Measurements from ENCODE around the gene MFNG.

Gene MFNG

DNA sequence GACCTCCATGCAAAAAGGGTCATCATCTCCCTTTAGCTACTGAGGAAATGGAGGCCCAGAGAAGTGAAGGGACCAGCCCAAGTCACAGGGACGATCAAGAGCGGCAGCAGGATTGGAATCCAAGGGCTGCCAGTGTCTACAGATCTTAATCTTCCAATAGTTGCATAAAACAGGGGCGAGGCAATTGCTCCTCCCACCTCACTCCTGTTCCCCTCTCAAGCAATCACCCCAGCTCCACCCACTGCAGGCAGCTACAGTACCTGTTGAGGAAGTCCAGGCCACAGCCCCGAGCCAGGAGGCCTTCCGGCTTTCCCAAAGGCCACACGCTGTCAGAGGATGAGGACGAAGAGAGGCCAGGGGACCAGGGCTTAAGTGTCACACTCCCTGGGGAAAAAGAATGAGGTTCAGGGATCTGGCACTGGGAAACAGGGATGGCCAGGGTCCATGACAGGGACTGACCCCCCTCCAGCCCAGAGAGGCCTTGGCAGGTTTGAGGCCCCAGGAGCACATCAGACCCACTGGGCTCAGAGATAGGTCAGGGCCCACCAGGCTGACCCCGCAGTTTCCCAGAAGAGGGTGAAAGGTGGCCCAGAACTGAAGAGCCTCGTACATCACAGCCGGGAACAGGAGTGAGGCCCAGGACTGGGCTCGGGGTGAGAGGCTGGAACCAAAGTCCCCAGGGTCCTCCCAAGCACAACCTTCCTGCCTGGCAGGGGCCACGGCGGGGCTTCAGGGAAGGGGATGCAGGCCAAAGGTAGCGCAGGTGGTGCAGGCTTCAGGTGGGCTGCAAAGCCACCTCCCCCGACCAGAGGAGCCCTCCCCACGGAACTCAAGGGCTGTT lies 16.4 kb upstream of the MFNG start:
- H3K27ac ChIP-seq (ENCODE audit: low read length): no peak overlapping the region
- H3K9me3 ChIP-seq (ENCODE audit: control insufficient read depth in 2 of 2, low read length in 2 of 2): no peaks in the 10 kb centered on the region
- H3K4me1 ChIP-seq (ENCODE audit: control insufficient read depth, insufficient read depth, low read length): peaks cover 6% of the 10 kb centered on the region
- H3K4me3 ChIP-seq (ENCODE audit: low read length in 2 of 2): no peak overlapping the region
- no peak overlapping the region for H3K9ac ChIP-seq (ENCODE audit: low read length in 2 of 2)
- peaks cover 13 to 20% of the 10 kb centered on the region in 2 donors for H3K27me3 ChIP-seq (ENCODE audit: control insufficient read depth in 1 of 2, insufficient read depth in 2 of 2, low read length in 2 of 2)
- H3K36me3 ChIP-seq (ENCODE audit: control insufficient read depth in 2 of 2, insufficient read depth in 2 of 2, low read length in 2 of 2): no peaks in the 10 kb centered on the region

DNA sequence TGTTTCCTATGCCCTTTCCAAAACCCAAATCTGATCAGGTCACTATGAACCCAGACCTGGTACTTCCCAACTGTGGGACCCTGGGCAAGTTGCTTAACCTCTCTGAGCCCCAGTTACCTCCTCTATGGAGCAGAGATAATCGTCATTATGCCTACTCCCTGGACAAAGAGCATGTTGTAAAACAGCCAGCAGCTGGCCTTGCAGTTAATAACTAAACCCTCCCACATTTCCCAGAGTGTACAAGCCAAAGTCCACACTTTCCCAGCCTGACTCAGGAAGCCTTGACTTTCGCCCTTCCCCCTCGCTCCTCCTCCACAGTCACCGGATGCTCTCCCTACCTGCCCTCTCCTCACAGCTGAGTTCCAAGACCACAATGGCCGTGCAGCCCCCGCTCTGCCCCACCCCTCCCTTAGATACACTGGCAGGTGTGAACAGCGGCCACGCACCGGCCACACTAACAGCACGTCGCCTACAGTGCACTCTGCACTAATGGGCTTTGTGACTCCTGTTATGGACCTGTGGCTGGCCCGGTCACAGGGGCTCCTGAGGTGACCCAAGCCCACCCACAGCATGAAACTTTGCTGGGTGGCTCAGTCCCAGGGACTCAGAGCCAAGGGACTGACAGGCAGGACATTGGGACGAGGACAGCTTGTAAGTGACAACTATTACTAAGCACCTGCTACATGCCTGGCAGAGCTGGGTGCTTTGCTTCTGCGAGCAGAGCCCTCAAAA lies 15.6 kb upstream of the MFNG start:
- Histone ChIP-seq H3K27ac (ENCODE audit: low read length) (no peak overlapping the region), H3K9ac (ENCODE audit: low read length in 2 of 2) (no peak overlapping the region), H3K36me3 (ENCODE audit: control insufficient read depth in 2 of 2, insufficient read depth in 2 of 2, low read length in 2 of 2) (no peaks in the 10 kb centered on the region), H3K4me3 (ENCODE audit: low read length in 2 of 2) (no peak overlapping the region), H3K4me1 (ENCODE audit: control insufficient read depth, insufficient read depth, low read length) (peaks cover 6% of the 10 kb centered on the region), H3K9me3 (ENCODE audit: control insufficient read depth in 2 of 2, low read length in 2 of 2) (no peaks in the 10 kb centered on the region), H3K27me3 (ENCODE audit: control insufficient read depth in 1 of 2, insufficient read depth in 2 of 2, low read length in 2 of 2) (peaks cover 18% of the 10 kb centered on the region in 2 donors)

DNA sequence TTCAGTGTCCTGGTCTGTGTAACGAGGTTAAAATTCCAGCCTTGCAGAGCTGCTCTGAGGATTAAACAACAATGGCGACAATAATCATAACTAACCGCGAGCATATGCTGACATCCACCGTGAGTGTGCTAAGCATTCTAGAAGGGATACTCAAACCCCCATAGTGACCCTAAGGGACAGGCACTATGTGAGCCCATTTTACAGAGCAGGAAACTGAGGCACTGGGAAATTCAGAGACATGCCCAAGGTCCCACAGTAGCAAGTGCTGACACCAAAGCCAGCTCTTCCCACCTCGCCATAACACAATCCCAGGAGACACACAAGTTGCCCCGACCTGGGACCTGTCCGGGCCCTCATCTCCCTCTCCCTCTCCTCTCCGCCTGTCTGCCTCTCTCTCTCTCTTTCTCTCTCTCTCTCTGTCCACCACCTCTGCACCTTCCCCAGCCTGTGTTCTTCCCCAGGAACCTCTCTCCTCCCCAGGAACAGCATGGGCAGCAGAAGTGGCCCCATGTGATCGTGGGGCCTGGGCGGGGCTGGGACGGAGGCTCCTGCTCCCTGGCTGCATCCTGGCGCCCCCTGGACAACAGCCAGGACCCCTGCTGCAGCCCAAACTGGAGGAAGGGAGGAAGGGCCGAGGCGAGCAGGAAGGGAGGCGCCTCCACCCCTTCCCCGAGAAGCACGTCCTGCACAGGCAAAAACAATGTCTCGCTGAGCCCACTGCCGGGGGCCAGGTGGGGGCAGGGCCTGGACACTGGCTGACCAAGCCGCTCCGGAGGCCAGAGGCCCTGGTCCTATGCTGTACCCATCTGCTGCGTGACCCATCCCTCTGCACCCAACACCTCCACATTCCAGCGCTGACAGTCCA lies 14.8 kb upstream of the MFNG start:
- no peaks in the 10 kb centered on the region for H3K9me3 ChIP-seq (ENCODE audit: control insufficient read depth in 2 of 2, low read length in 2 of 2)
- no peak overlapping the region for H3K9ac ChIP-seq (ENCODE audit: low read length in 2 of 2)
- no peak overlapping the region for H3K27ac ChIP-seq (ENCODE audit: low read length)
- peaks cover 6% of the 10 kb centered on the region for H3K4me1 ChIP-seq (ENCODE audit: control insufficient read depth, insufficient read depth, low read length)
- H3K27me3 ChIP-seq (ENCODE audit: control insufficient read depth in 1 of 2, insufficient read depth in 2 of 2, low read length in 2 of 2): peaks cover 18 to 22% of the 10 kb centered on the region in 2 donors
- H3K4me3 ChIP-seq (ENCODE audit: low read length in 2 of 2): no peak overlapping the region
- no peaks in the 10 kb centered on the region for H3K36me3 ChIP-seq (ENCODE audit: control insufficient read depth in 2 of 2, insufficient read depth in 2 of 2, low read length in 2 of 2)

DNA sequence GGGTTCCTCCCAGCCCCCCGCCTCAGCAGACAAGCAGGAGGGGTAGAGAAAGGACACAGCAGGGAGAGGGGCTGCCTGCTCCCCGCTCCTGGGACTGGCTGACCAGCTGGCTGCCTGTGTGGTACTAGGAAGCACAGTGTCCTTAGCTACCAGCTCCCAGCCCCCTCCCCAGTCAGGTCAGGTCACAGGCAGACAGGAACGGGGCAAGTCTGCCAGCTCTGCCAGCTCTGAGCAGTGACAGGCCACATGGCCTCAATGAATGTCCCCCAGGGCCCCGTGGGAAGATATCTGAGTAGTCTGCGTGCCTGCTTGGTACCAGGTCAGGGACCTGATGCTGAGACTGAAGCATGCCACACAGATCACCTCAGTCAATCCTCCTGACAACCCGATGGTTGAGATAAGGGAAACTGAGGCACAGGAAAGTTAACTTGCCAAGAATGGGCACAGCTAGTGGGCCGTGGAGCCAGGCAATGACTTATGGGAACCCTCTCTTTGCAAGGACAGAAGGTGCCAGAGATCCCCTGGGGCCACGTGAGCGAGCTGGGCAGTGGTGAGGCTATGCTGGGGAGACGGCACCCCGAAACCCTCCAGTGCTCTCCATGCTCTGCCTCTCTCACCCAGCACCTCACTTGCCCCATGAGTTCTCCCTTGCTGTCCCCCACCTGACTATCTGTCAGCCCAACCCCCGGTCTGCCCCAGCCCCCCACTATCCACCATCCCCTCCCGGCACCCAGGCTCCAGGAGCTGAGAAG lies 13.8 kb upstream of the MFNG start:
- Histone ChIP-seq H3K9me3 (ENCODE audit: control insufficient read depth in 2 of 2, low read length in 2 of 2) (no peaks in the 10 kb centered on the region), H3K36me3 (ENCODE audit: control insufficient read depth in 2 of 2, insufficient read depth in 2 of 2, low read length in 2 of 2) (peaks cover 0 to 2% of the 10 kb centered on the region in 2 donors), H3K4me1 (ENCODE audit: control insufficient read depth, insufficient read depth, low read length) (peaks cover 6% of the 10 kb centered on the region), H3K9ac (ENCODE audit: low read length in 2 of 2) (no peak overlapping the region), H3K27ac (ENCODE audit: low read length) (no peak overlapping the region), H3K4me3 (ENCODE audit: low read length in 2 of 2) (no peak overlapping the region), H3K27me3 (ENCODE audit: control insufficient read depth in 1 of 2, insufficient read depth in 2 of 2, low read length in 2 of 2) (peaks cover 18 to 25% of the 10 kb centered on the region in 2 donors)

DNA sequence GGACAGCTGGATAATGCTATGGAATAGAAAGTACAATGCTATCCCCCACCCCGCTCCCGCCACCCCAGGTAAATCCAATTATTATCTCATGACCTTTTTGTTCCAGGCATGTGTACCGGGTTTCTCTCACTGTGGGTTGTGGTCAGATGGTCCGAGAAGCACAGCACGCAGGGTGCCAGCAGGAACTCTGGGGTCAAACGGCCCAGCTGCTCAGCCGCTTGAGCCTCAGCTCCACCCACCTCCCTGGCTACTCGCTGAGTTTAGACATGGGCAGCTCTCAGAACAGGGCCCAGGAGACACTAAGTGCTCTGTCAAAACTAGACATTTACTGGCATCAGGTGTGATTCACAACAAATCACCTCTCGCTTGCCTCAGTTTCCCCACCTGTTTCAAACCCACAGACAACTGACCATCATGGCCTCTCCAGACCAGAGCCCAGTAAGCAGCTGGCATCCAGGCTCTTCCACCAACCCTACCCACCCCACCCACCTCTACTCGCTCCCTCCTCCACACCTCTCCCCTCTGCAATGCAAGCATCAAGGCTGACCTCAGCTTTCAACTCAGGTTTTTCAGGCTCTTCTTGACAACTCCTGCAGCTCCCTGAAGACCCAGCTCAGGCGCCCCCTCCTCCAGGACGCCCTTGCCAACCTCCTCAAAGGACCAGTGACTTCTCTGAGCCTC lies 13.0 kb upstream of the MFNG start:
- no peaks in the 10 kb centered on the region for H3K9me3 ChIP-seq (ENCODE audit: control insufficient read depth in 2 of 2, low read length in 2 of 2)
- no peak overlapping the region for H3K27ac ChIP-seq (ENCODE audit: low read length)
- peaks cover 18 to 25% of the 10 kb centered on the region in 2 donors for H3K27me3 ChIP-seq (ENCODE audit: control insufficient read depth in 1 of 2, insufficient read depth in 2 of 2, low read length in 2 of 2)
- H3K4me1 ChIP-seq (ENCODE audit: control insufficient read depth, insufficient read depth, low read length): peaks cover 6% of the 10 kb centered on the region
- peaks cover 0 to 2% of the 10 kb centered on the region in 2 donors for H3K36me3 ChIP-seq (ENCODE audit: control insufficient read depth in 2 of 2, insufficient read depth in 2 of 2, low read length in 2 of 2)
- H3K9ac ChIP-seq (ENCODE audit: low read length in 2 of 2): no peak overlapping the region
- no peak overlapping the region for H3K4me3 ChIP-seq (ENCODE audit: low read length in 2 of 2)

- no peaks in the 10 kb centered on the region for H3K9me3 ChIP-seq (ENCODE audit: control insufficient read depth in 2 of 2, low read length in 2 of 2)
- H3K36me3 ChIP-seq (ENCODE audit: control insufficient read depth in 2 of 2, insufficient read depth in 2 of 2, low read length in 2 of 2): peaks cover 0 to 2% of the 10 kb centered on the region in 2 donors
- H3K9ac ChIP-seq (ENCODE audit: low read length in 2 of 2): no peak overlapping the region
- H3K4me1 ChIP-seq (ENCODE audit: control insufficient read depth, insufficient read depth, low read length): peaks cover 6% of the 10 kb centered on the region
- H3K4me3 ChIP-seq (ENCODE audit: low read length in 2 of 2): no peak overlapping the region
- H3K27me3 ChIP-seq (ENCODE audit: control insufficient read depth in 1 of 2, insufficient read depth in 2 of 2, low read length in 2 of 2): peaks cover 18 to 23% of the 10 kb centered on the region in 2 donors
- no peak overlapping the region for H3K27ac ChIP-seq (ENCODE audit: low read length)
These were observed 12.2 kb upstream of the MFNG start for GRCh38 chr22:37498289-37498909.

DNA sequence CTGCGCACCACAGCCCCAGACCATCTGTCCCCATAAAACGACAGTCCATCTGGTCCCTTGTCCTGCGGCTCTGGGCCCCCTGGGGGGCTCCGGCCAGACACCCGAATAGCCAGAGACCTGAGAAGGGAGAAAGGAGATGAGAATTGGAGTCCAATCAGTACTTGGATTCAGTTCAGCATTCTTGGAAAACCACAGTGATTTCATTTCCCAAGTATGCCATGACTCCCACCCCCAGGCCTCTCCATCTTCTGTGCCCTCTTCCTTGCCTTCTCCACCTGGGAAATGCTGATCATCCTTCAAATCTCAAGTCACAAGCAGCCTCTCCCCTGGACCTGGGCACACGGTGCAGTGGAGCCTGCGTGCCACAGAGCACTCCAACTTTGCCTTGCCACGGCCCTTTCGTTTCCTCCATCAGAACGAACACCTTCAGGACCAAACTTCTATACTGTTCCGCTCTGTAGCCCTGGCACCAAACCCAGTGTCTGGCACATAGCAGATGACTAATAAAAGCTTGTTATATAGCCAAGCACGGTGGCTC lies 10.9 kb upstream of the MFNG start:
- Histone ChIP-seq H3K36me3 (ENCODE audit: control insufficient read depth in 2 of 2, insufficient read depth in 2 of 2, low read length in 2 of 2) (peaks cover 0 to 2% of the 10 kb centered on the region in 2 donors), H3K9me3 (ENCODE audit: control insufficient read depth in 2 of 2, low read length in 2 of 2) (no peaks in the 10 kb centered on the region), H3K27ac (ENCODE audit: low read length) (no peak overlapping the region), H3K9ac (ENCODE audit: low read length in 2 of 2) (no peak overlapping the region), H3K27me3 (ENCODE audit: control insufficient read depth in 1 of 2, insufficient read depth in 2 of 2, low read length in 2 of 2) (peaks cover 21 to 27% of the 10 kb centered on the region in 2 donors), H3K4me1 (ENCODE audit: control insufficient read depth, insufficient read depth, low read length) (peaks cover 6% of the 10 kb centered on the region), H3K4me3 (ENCODE audit: low read length in 2 of 2) (no peak overlapping the region)

DNA sequence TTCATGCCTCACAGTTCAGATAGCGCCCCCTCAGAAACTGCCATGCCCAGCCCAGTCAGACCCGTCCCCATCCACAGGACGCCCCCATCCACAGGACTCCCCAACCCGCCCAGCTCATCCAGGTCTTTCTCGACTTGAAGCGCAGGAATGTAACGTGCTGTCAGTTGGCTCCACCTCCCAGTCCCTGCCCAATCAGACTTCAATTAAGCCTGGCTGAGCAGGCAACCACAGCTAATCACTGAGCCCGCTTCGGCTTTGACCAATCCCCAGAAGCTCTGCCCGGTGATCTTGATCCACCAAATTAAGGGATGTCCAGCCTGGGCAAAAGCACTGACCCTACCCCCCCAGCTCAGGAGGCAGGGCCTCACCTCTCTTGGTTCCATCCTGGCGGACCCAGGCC lies 10.5 kb upstream of the MFNG start:
- no peak overlapping the region for H3K4me3 ChIP-seq (ENCODE audit: low read length in 2 of 2)
- H3K36me3 ChIP-seq (ENCODE audit: control insufficient read depth in 2 of 2, insufficient read depth in 2 of 2, low read length in 2 of 2): peaks cover 0 to 2% of the 10 kb centered on the region in 2 donors
- peaks cover 21 to 27% of the 10 kb centered on the region in 2 donors for H3K27me3 ChIP-seq (ENCODE audit: control insufficient read depth in 1 of 2, insufficient read depth in 2 of 2, low read length in 2 of 2)
- no peak overlapping the region for H3K27ac ChIP-seq (ENCODE audit: low read length)
- peaks cover 3% of the 10 kb centered on the region for H3K4me1 ChIP-seq (ENCODE audit: control insufficient read depth, insufficient read depth, low read length)
- no peaks in the 10 kb centered on the region for H3K9me3 ChIP-seq (ENCODE audit: control insufficient read depth in 2 of 2, low read length in 2 of 2)
- H3K9ac ChIP-seq (ENCODE audit: low read length in 2 of 2): no peak overlapping the region

- Histone ChIP-seq H3K9ac (ENCODE audit: low read length in 2 of 2) (no peak overlapping the region), H3K27me3 (ENCODE audit: control insufficient read depth in 1 of 2, insufficient read depth in 2 of 2, low read length in 2 of 2) (peaks cover 16 to 18% of the 10 kb centered on the region in 2 donors), H3K27ac (ENCODE audit: low read length) (no peak overlapping the region), H3K4me1 (ENCODE audit: control insufficient read depth, insufficient read depth, low read length) (no peaks in the 10 kb centered on the region), H3K36me3 (ENCODE audit: control insufficient read depth in 2 of 2, insufficient read depth in 2 of 2, low read length in 2 of 2) (peaks cover 0 to 2% of the 10 kb centered on the region in 2 donors), H3K4me3 (ENCODE audit: low read length in 2 of 2) (no peak overlapping the region), H3K9me3 (ENCODE audit: control insufficient read depth in 2 of 2, low read length in 2 of 2) (no peaks in the 10 kb centered on the region)
These were observed 7.8 kb upstream of the MFNG start for GRCh38 chr22:37493979-37494378.
